Naive thymus-derived CD8-positive, alpha-beta T cell (primary cell): ENCODE data around the gene CDH23. TPM values are rescaled to one million over a fixed set of nuclear protein-coding genes. Genes with fewer than 3 reads are reported as not detected.

Source experiments
- ATAC-seq, 2 donors: fragments of 150-1000 bp; cut with Tn5 transposase in 1 of 2; sonication (Bioruptor Pico), chemical (Tn5 transposase) in 1 of 2; 1 replicate in 1 of 2; 2 replicates in 1 of 2; pipeline ENCODE4 v1.10.0; 2021; ENCODE audit warnings: mild to moderate bottlenecking in 2 of 2, moderate library complexity in 2 of 2
- POLR2A ChIA-PET: fragments of 350-600 bp; sonication (Branson Sonifier 250); formaldehyde crosslinking; loops from one replicate; lab custom pipeline; 2021; ENCODE audit warnings: antibody characterized with exemption; lab: Charles Lee
- DNase-seq, 10 donors: peaks; one replicate each; pipeline versions ENCODE4 v3.0.0 to v3.0.0-alpha.2; 2020 to 2022
- H3K27ac Mint-ChIP-seq, 10 donors: one replicate each; pipeline ENCODE4 v1.8.0; 2020 to 2022; ENCODE audit warnings: mild to moderate bottlenecking in 10 of 10, mixed read lengths in 10 of 10, moderate library complexity in 4 of 10, inconsistent platforms in 1 of 10
- H3K27me3 Mint-ChIP-seq, 5 donors: one replicate each; pipeline ENCODE4 v1.8.0; 2021 to 2022; ENCODE audit warnings: mixed read lengths in 5 of 5
- H3K36me3 Mint-ChIP-seq, 3 donors: one replicate each; pipeline ENCODE4 v1.8.0; 2020 to 2022; ENCODE audit warnings: mixed read lengths in 3 of 3, mild to moderate bottlenecking in 2 of 3, inconsistent platforms in 1 of 3
- H3K4me1 Mint-ChIP-seq, 4 donors: one replicate each; pipeline ENCODE4 v1.8.0; 2021 to 2022; ENCODE audit warnings: mixed read lengths in 4 of 4
- H3K4me3 Mint-ChIP-seq, 10 donors: one replicate each; pipeline ENCODE4 v1.8.0; 2020 to 2022; ENCODE audit warnings: mild to moderate bottlenecking in 10 of 10, mixed read lengths in 10 of 10, moderate library complexity in 6 of 10, inconsistent platforms in 1 of 10
- H3K9me3 Mint-ChIP-seq, 9 donors: one replicate each; pipeline ENCODE4 v1.8.0; 2020 to 2022; ENCODE audit warnings: mixed read lengths in 9 of 9, mild to moderate bottlenecking in 3 of 9, inconsistent platforms in 1 of 9, moderate library complexity in 1 of 9
- polyA plus RNA-seq, 3 donors: library from polyadenylated mRNA; unstranded; fragments of 300-500 nt; fragmentation: Illumina TruSeq; gene quantifications; one replicate each; pipeline ENCODE4 v1.2.3, GENCODE V29; 2021
- total RNA-seq, 8 experiments: library from RNA in 2 of 8; stranded (reverse) in 2 of 8; gene quantifications; one replicate each; pipeline ENCODE4 v1.2.3 and lab custom pipeline; 2021 to 2026

CDH23 gene
- total and polyA plus RNA-seq, 5 experiments from 2014 or later, result 0.82 to 10.2 (median 3.8) TPM

DNA sequence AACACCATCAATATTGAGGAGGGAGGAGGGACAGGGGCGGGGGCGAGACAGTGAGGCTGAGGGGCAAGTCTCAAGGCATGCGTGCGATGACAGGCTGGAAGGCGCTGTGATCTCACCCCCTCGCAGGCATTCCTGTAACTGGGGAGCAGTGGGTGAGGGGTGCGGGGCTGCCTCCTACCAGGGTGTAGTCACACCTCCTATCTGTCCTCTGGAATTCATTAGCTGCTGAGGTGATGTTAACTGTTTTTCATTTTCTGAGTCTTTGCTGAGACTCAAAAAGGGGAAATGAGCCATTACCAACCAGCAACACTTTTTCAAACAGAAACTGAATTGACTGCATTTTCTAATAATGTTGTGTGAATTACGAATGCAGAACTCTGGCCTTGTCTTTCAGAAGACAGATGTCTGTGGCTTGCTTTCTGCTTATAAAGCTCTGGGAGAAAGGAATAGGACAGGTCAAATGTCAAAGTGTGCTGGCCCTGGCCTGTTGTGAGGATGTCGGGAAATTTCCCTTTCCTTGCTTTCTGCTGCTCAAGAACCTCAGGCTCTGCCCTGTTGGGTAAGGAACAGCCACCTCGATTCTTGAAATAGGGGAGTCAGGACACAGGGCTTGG lies 23.7 kb upstream of the CDH23 start:
- peaks cover 5 to 40% (median 7%) of the 10 kb centered on the region in 4 donors for H3K4me1 Mint-ChIP-seq
- no peaks in the 10 kb centered on the region for H3K36me3 Mint-ChIP-seq
- POLR2A ChIA-PET, result no interaction called here
- H3K4me3 Mint-ChIP-seq, result no peak overlapping the region
- no peaks in the 10 kb centered on the region for H3K9me3 Mint-ChIP-seq
- ATAC-seq (no peak), DNase-seq (no peak)
- H3K27me3 Mint-ChIP-seq, result peaks cover 0 to 14% (median 7%) of the 10 kb centered on the region in 5 donors
- H3K27ac Mint-ChIP-seq, result peak overlapping the region in 1 of 10 donors; percentile 38

GRCh38 chr10:71374481-71375233 lies 22.1 kb upstream of the CDH23 start:
- POLR2A ChIA-PET, result no interaction called here
- Mint-ChIP-seq H3K4me3 (no peak overlapping the region), H3K27ac (no peak overlapping the region), H3K9me3 (no peaks in the 10 kb centered on the region), H3K27me3 (peaks cover 0 to 14% (median 7%) of the 10 kb centered on the region in 5 donors), H3K36me3 (no peaks in the 10 kb centered on the region), H3K4me1 (peaks cover 2 to 47% (median 7%) of the 10 kb centered on the region in 4 donors)
- no peak for DNase-seq
- no peak for ATAC-seq

DNA sequence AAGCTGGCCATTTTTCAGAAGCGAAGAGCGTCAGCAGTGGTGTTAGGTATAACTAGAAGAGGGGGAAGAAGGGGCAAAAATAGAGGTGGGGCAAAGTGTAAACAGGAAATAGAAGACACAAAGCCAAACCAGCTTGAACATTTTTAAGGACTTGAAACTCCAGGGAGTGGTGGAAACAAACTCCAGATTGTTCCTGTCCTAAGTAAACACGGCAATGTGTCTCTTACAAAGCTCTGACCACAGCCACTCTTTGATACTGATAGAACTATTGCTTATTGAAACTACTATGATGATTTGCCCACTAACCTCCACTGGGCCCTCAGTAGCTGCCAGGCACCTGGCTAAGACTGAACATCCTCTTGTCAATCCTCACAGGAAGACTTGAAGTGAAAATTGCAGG lies 20.8 kb upstream of the CDH23 start:
- ATAC-seq (no peak), DNase-seq (no peak)
- Mint-ChIP-seq H3K36me3 (no peaks in the 10 kb centered on the region), H3K9me3 (no peaks in the 10 kb centered on the region), H3K27me3 (peaks cover 0 to 14% (median 7%) of the 10 kb centered on the region in 5 donors), H3K4me1 (peaks cover 2 to 47% (median 7%) of the 10 kb centered on the region in 4 donors), H3K4me3 (peak overlapping the region in 9 of 10 donors; percentile 8 to 81 (median 67)), H3K27ac (peak overlapping the region in 5 of 10 donors; percentile 33 to 86 (median 63))
- POLR2A ChIA-PET, result interaction anchor here (0.9 to 1.9 kb wide), 4 partner anchors 8 to 840 kb away, joined by 3 to 5 read pairs (median 4); partner anchors contain the start of genes ANAPC16, ASCC1 and SLC29A3

DNA sequence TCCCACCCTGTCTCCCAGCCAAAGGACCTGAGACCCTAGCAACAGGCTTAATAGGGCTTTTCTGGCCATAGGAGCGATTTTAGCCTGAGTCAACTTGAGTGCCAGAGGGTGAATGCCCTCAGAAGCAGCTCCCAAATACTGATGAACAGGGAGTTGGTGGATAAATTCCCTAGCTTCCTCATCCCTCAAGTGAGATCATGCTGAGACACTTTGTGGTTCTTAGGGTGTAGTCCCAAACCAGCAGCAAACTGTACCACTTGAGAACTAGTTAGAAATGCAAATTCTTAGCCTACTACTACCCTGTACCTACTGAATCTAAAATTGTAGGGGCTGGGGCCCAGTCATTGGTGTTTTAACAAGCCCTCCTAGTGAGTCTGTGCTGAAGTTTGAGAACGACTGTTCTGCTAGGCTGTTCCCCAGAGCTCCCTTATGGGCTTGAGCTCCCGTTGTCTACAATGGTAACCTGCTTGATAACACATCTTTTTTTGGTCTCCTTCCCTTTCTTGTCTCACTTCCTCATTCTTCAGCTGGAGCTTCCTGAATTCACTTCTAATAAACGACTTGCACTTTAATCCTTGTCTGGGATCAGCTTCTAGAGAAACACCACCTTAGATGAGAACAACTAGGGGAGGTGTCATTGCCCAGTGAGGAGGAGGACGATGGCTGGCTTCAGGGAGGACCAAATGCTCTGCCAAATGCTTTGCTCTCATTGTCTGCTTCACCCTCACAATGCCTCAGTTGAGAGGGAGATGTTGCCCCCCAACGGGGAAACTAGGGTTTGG lies 18.2 kb upstream of the CDH23 start:
- no peaks in the 10 kb centered on the region for H3K9me3 Mint-ChIP-seq
- POLR2A ChIA-PET, result interaction anchor here (1.0 to 1.5 kb wide), 2 partner anchors 58 to 395 kb away, joined by 3 to 4 read pairs; partner anchors contain the start of gene VSIR
- peaks cover 0 to 7% (median 0%) of the 10 kb centered on the region in 5 donors for H3K27me3 Mint-ChIP-seq
- no peaks in the 10 kb centered on the region for H3K36me3 Mint-ChIP-seq
- H3K4me3 Mint-ChIP-seq, result peak overlapping the region in 1 of 10 donors; percentile 11
- DNase-seq, result no peak
- H3K4me1 Mint-ChIP-seq, result peaks cover 2 to 27% (median 7%) of the 10 kb centered on the region in 4 donors
- ATAC-seq, result no peak
- peak overlapping the region in 3 of 10 donors; percentile 25 to 46 (median 27) for H3K27ac Mint-ChIP-seq

DNA sequence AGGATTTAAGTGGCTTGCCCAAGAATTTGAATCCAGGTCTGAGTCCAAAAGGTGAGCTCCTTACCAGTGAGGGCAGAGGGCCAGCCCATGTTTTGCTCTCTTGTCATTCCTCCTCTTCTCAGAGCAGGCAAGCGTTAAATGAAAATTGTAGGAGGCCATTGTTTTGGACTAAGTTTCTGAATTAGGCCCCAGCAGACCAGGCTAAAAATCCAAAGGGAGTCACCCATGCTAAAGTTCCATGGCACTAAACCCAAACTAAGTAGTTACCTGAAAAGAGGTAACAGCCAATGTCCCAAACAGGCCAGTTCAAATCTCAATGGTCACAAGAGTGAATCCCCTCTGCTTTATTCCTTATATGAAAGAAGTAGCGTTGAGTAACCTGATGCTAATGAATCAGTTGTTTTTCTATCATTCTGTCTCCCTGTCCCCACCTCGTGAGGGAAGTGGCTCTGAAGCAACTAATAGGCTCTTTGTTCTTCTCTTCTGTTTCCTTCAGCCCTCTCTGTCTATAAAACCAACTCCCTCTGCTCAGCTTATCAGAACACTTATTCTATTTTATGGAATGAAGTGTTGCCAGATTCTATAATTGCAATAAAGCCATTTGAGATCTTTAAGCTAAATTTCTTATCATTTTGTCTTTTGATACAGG lies 17.5 kb upstream of the CDH23 start:
- ATAC-seq, result no peak
- no peak for DNase-seq
- Mint-ChIP-seq H3K4me3 (no peak overlapping the region), H3K27me3 (peaks cover 0 to 5% (median 0%) of the 10 kb centered on the region in 5 donors), H3K9me3 (no peaks in the 10 kb centered on the region), H3K36me3 (no peaks in the 10 kb centered on the region), H3K4me1 (peaks cover 2 to 24% (median 7%) of the 10 kb centered on the region in 4 donors), H3K27ac (no peak overlapping the region)
- POLR2A ChIA-PET, result no interaction called here

DNA sequence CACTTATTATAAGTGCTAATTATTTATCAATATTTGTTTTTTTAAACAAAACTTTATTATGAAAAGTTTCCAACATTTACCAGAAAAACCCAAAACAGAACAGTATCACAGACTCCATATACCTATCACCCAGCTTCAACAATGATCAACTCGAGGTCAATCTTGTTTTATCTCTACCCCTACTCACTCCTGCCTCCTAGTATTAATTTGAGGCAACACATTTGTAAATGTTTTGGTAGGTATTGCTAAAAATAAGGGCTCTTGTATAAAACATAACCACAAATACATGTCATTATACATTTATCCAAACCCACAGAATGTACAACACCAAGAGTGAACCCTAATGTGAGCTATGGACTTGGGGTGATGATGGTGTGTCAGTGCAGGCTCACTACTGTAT lies 15.9 kb upstream of the CDH23 start:
- ATAC-seq, result no peak
- H3K36me3 Mint-ChIP-seq, result no peaks in the 10 kb centered on the region
- H3K27ac Mint-ChIP-seq, result peak overlapping the region in 1 of 10 donors; percentile 47
- no peak for DNase-seq
- H3K27me3 Mint-ChIP-seq, result peaks cover 0 to 3% (median 0%) of the 10 kb centered on the region in 5 donors
- peaks cover 2 to 26% (median 7%) of the 10 kb centered on the region in 4 donors for H3K4me1 Mint-ChIP-seq
- POLR2A ChIA-PET, result interaction anchor here (1.2 kb wide), 1 partner anchor 327 kb away, joined by 3 read pairs; no protein-coding TSS in a partner anchor
- no peak overlapping the region for H3K4me3 Mint-ChIP-seq
- H3K9me3 Mint-ChIP-seq, result no peaks in the 10 kb centered on the region

DNA sequence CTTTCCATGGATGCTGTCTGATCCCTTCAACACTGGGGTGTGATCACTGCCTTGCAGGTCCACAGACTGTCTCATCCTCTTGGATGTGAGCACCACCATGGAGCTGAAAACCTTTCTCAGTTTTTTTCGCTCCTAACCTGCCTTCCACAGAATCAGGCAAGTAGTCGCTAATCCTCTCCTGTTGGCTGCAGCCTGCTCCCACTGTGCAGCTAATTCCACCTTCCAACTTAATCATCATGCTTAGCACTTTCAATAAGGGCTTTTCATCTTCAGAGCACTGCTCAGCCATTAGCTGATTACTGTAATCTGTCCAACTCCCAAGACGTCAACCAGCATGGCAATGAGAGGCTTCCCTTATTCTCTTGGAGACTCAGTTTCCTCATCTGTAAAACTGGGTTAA lies 15.1 kb upstream of the CDH23 start:
- Mint-ChIP-seq H3K36me3 (no peaks in the 10 kb centered on the region), H3K27me3 (peaks cover 0 to 3% (median 0%) of the 10 kb centered on the region in 5 donors), H3K27ac (no peak overlapping the region), H3K4me3 (no peak overlapping the region), H3K9me3 (no peaks in the 10 kb centered on the region), H3K4me1 (peaks cover 2 to 20% (median 5%) of the 10 kb centered on the region in 4 donors)
- ATAC-seq, result no peak
- no peak for DNase-seq
- POLR2A ChIA-PET, result interaction anchor here (1.2 kb wide), 1 partner anchor 327 kb away, joined by 3 read pairs; no protein-coding TSS in a partner anchor

DNA sequence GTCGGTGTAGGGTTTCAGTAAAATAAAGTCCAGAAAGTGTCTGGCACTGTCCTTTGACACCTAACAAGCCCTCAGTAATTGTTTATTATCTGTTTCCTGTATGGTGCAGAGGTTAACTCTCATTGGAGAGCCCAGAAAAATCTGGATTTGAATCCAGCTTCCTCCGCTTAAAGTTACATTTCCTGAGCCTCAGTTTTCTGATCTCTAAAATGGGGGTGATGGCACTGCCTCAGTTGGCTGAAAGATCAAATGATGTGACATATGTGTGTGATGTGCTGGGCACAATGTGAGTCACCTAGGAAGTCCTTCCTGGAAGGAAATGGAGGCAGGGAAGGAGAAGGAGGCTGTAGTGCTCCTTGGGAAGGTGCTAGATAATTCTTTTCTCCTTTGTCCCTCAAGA lies 14.7 kb upstream of the CDH23 start:
- H3K9me3 Mint-ChIP-seq, result no peaks in the 10 kb centered on the region
- no peak for ATAC-seq
- peaks cover 0 to 3% (median 0%) of the 10 kb centered on the region in 5 donors for H3K27me3 Mint-ChIP-seq
- H3K27ac Mint-ChIP-seq, result no peak overlapping the region
- POLR2A ChIA-PET, result interaction anchor here (1.2 kb wide), 1 partner anchor 326 kb away, joined by 3 read pairs; no protein-coding TSS in a partner anchor
- no peak overlapping the region for H3K4me3 Mint-ChIP-seq
- H3K4me1 Mint-ChIP-seq, result peaks cover 2 to 15% (median 5%) of the 10 kb centered on the region in 4 donors
- no peak for DNase-seq
- no peaks in the 10 kb centered on the region for H3K36me3 Mint-ChIP-seq

GRCh38 chr10:71382757-71383156 lies 14.0 kb upstream of the CDH23 start:
- no peak for DNase-seq
- Mint-ChIP-seq H3K9me3 (no peaks in the 10 kb centered on the region), H3K4me1 (peaks cover 0 to 9% (median under 1%) of the 10 kb centered on the region in 4 donors), H3K4me3 (no peak overlapping the region), H3K27me3 (peaks cover 0 to 3% (median 2%) of the 10 kb centered on the region in 5 donors), H3K27ac (peak overlapping the region in 1 of 10 donors; percentile 49), H3K36me3 (no peaks in the 10 kb centered on the region)
- POLR2A ChIA-PET, result interaction anchor here (0.5 to 1.1 kb wide), 3 partner anchors 18 to 281 kb away, joined by 3 to 4 read pairs (median 3); partner anchors contain the start of gene SLC29A3
- no peak for ATAC-seq

DNA sequence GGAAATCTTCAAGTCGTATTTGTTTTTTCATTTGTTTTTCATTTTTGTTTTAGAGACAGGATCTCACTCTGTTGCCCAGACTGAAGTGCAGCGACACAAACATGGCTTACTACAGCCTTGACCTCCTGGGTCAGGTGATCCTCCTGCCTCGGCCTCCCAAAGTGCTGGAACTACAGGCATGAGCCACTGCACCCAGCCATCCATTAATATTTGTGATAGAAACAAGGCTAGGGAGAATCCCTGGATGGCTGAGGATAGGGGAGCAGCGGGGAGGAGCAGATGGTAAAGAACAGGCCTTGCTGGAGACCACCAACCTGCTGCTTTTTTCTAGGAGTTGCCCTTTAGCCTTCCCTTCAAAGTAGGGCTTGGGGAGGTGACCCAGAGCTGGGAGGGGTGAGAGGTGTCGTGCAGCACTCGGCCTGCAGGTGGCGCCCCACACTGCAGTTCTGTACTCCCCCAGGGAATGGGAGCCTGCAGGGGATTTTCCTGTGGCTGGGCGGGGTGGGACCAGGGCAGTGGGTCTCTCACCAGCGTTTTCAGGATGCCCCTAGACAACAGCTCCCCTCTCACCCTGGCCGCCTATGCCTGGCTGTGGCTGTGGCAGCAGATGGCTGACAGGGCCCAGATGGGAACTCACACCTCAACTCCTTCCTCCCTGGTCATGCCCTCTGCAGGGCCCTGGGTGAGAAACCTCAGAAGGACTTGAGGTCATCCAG lies 12.6 kb upstream of the CDH23 start:
- DNase-seq, result peak; percentile 49 to 76 (median 68)
- no peak overlapping the region for H3K4me3 Mint-ChIP-seq
- POLR2A ChIA-PET, result interaction anchor here (1.2 kb wide), 1 partner anchor 324 kb away, joined by 3 read pairs; no protein-coding TSS in a partner anchor
- ATAC-seq, result peak; percentile 86
- peaks cover 2 to 11% (median 9%) of the 10 kb centered on the region in 5 donors for H3K27me3 Mint-ChIP-seq
- H3K36me3 Mint-ChIP-seq, result no peaks in the 10 kb centered on the region
- no peak overlapping the region for H3K27ac Mint-ChIP-seq
- no peaks in the 10 kb centered on the region for H3K9me3 Mint-ChIP-seq
- H3K4me1 Mint-ChIP-seq, result peaks cover 0 to 2% (median 0%) of the 10 kb centered on the region in 4 donors

GRCh38 chr10:71388171-71388570 lies 8.5 kb upstream of the CDH23 start:
- H3K27ac Mint-ChIP-seq, result no peak overlapping the region
- POLR2A ChIA-PET, result no interaction called here

More at GRCh38 chr10:71388171-71388570, 8.5 kb upstream of the CDH23 start:
- H3K9me3 Mint-ChIP-seq, result no peaks in the 10 kb centered on the region
- H3K4me1 Mint-ChIP-seq, result peaks cover 0 to 4% (median under 1%) of the 10 kb centered on the region in 4 donors
- peaks cover 8 to 43% (median 25%) of the 10 kb centered on the region in 5 donors for H3K27me3 Mint-ChIP-seq
- ATAC-seq (no peak), DNase-seq (no peak)
- no peak overlapping the region for H3K4me3 Mint-ChIP-seq
- no peaks in the 10 kb centered on the region for H3K36me3 Mint-ChIP-seq
